HEK293T (cell line): ENCODE results near the gene AKNA.

ENCODE experiments used
- CTCF ChIA-PET: fragments of 350-600 bp; formaldehyde crosslinking; extraction: SDS; loops from one replicate; lab custom pipeline; 2021; ENCODE audit warnings: antibody characterized with exemption, inconsistent platforms; lab: Yijun Ruan, JAX
- POLR2A ChIA-PET: fragments of 350-600 bp; formaldehyde crosslinking; extraction: SDS; loops from one replicate; lab custom pipeline; 2020; ENCODE audit warnings: antibody characterized with exemption, inconsistent platforms; lab: Yijun Ruan, JAX
- DNase-seq: peaks from one replicate; pipeline ENCODE4 v3.0.0; 2012; ENCODE audit warnings: mixed read lengths; ENCODE audit errors: extremely low spot score
- ARNT ChIP-seq: fragments of 450-650 bp; IDR thresholded peaks from 2 replicates; pipeline ENCODE4 v1.6.1; 2017; ENCODE audit warnings: mild to moderate bottlenecking
- BHLHE40 ChIP-seq: fragments of 450-650 bp; IDR thresholded peaks from 2 replicates; pipeline ENCODE4 v1.6.1; 2016; ENCODE audit warnings: mild to moderate bottlenecking, moderate library complexity, borderline replicate concordance
- CTBP1 ChIP-seq: fragments of 450-650 bp; IDR thresholded peaks from 2 replicates; pipeline ENCODE4 v1.6.1; 2016; ENCODE audit warnings: borderline replicate concordance
- ELF4 ChIP-seq: fragments of 450-650 bp; IDR thresholded peaks from 2 replicates; pipeline ENCODE4 v1.6.1; 2017; ENCODE audit warnings: antibody characterized with exemption
- FOXA1 ChIP-seq: fragments of 450-650 bp; IDR thresholded peaks from 2 replicates; pipeline ENCODE4 v1.6.1; 2016; ENCODE audit warnings: mild to moderate bottlenecking
- FOXK2 ChIP-seq: fragments of 450-650 bp; IDR thresholded peaks from 2 replicates; pipeline ENCODE4 v1.6.1; 2016; ENCODE audit warnings: mild to moderate bottlenecking
- FOXM1 ChIP-seq: fragments of 450-650 bp; IDR thresholded peaks from 2 replicates; pipeline ENCODE4 v1.6.1; 2017; ENCODE audit warnings: mild to moderate bottlenecking, borderline replicate concordance
- HDGF ChIP-seq: fragments of 450-650 bp; IDR thresholded peaks from 2 replicates; pipeline ENCODE4 v1.6.1; 2017; ENCODE audit warnings: antibody characterized with exemption, borderline replicate concordance
- L3MBTL2 ChIP-seq: fragments of 450-650 bp; conservative IDR thresholded peaks from 2 replicates; pipeline ENCODE4 v1.6.1; 2016; ENCODE audit warnings: mild to moderate bottlenecking
- LEF1 ChIP-seq: fragments of 450-650 bp; IDR thresholded peaks from 2 replicates; pipeline ENCODE4 v1.6.1; 2017; ENCODE audit warnings: mild to moderate bottlenecking, borderline replicate concordance
- NFRKB ChIP-seq: fragments of 450-650 bp; IDR thresholded peaks from 2 replicates; pipeline ENCODE4 v1.6.1; 2016; ENCODE audit warnings: mild to moderate bottlenecking, moderate library complexity
- PKNOX1 ChIP-seq: fragments of 450-650 bp; IDR thresholded peaks from 2 replicates; pipeline ENCODE4 v1.6.1; 2016
- SP1 ChIP-seq: fragments of 450-650 bp; IDR thresholded peaks from 2 replicates; pipeline ENCODE4 v1.6.1; 2017
- SUZ12 ChIP-seq: fragments of 450-650 bp; IDR thresholded peaks from 2 replicates; pipeline ENCODE4 v1.6.1; 2016; ENCODE audit warnings: mild to moderate bottlenecking
- TARDBP ChIP-seq: fragments of 450-650 bp; IDR thresholded peaks from 2 replicates; pipeline ENCODE4 v1.6.1; 2016
- ZNF384 ChIP-seq: fragments of 450-650 bp; IDR thresholded peaks from 2 replicates; pipeline ENCODE4 v1.6.1; 2016

The AKNA gene

GRCh38 chr9:114375386-114376175 is 12.2 kb downstream of the AKNA start:
- ChIA-PET CTCF (no interaction called here), POLR2A (no interaction called here)
- TF ChIP-seq PKNOX1 (no peak), ARNT (no peak), ZNF384 (no peak), FOXA1 (no peak), SUZ12 (no peak), L3MBTL2 (no peak), CTBP1 (no peak), ELF4 (no peak), BHLHE40 (no peak), FOXM1 (no peak), HDGF (no peak), FOXK2 (no peak), NFRKB (no peak), TARDBP (no peak), LEF1 (no peak)
- DNase-seq: no peak

GRCh38 chr9:114374936-114375335 is 12.8 kb downstream of the AKNA start:
- CTCF ChIA-PET: no interaction called here
- DNase-seq: no peak
- no peak for TF ChIP-seq LEF1
- TF ChIP-seq FOXK2: no peak
- TF ChIP-seq L3MBTL2: no peak
- TF ChIP-seq HDGF: no peak
- no peak for TF ChIP-seq CTBP1
- TF ChIP-seq ZNF384: no peak
- no peak for TF ChIP-seq PKNOX1
- TF ChIP-seq BHLHE40: no peak
- no peak for TF ChIP-seq FOXA1
- no peak for TF ChIP-seq SP1
- TF ChIP-seq ELF4: no peak
- no peak for TF ChIP-seq NFRKB
- no peak for TF ChIP-seq TARDBP
- TF ChIP-seq FOXM1: no peak
- no peak for TF ChIP-seq ARNT
- TF ChIP-seq SUZ12: no peak
- POLR2A ChIA-PET: no interaction called here

GRCh38 chr9:114373960-114374730 is 13.6 kb downstream of the AKNA start:
- no peak for DNase-seq
- CTCF ChIA-PET: no interaction called here
- TF ChIP-seq TARDBP: no peak
- no peak for TF ChIP-seq L3MBTL2
- no peak for TF ChIP-seq HDGF
- no peak for TF ChIP-seq FOXM1
- no peak for TF ChIP-seq BHLHE40
- no peak for TF ChIP-seq ZNF384
- no peak for TF ChIP-seq FOXA1
- no peak for TF ChIP-seq FOXK2
- TF ChIP-seq CTBP1: no peak
- TF ChIP-seq SUZ12: no peak
- TF ChIP-seq SP1: no peak
- no peak for TF ChIP-seq NFRKB
- no peak for TF ChIP-seq LEF1
- TF ChIP-seq ARNT: no peak
- TF ChIP-seq PKNOX1: no peak
- no peak for TF ChIP-seq ELF4
- POLR2A ChIA-PET: no interaction called here

- no peak for DNase-seq
- POLR2A ChIA-PET: no interaction called here
- CTCF ChIA-PET: no interaction called here
- TF ChIP-seq FOXA1 (no peak), SUZ12 (no peak), HDGF (no peak), LEF1 (no peak), NFRKB (no peak), CTBP1 (no peak)
Measured at GRCh38 chr9:114372921-114373448, 14.8 kb downstream of the AKNA start.

- CTCF ChIA-PET: no interaction called here
- POLR2A ChIA-PET: no interaction called here
- TF ChIP-seq L3MBTL2 (no peak), SP1 (no peak), TARDBP (no peak), ARNT (no peak), LEF1 (no peak), SUZ12 (no peak), PKNOX1 (no peak), ZNF384 (no peak)
- DNase-seq: no peak
Measured at GRCh38 chr9:114371973-114372917, 15.5 kb downstream of the AKNA start.
